Neutrophil (primary cell): ENCODE measurements around the gene SORBS1.

Experiments
- H3K27ac ChIP-seq: fragments of 200-600 bp; sonication (generic); 2 replicates; pipeline ENCODE4 v1.5.1; 2016; ENCODE audit warnings: mild to moderate bottlenecking, moderate library complexity
- H3K27me3 ChIP-seq: fragments of 200-600 bp; sonication (generic); 2 replicates; pipeline ENCODE4 v1.6.0; 2016; ENCODE audit warnings: mild to moderate bottlenecking
- H3K36me3 ChIP-seq: fragments of 200-600 bp; sonication (generic); 2 replicates; pipeline ENCODE4 v1.5.1; 2017
- H3K4me1 ChIP-seq, 2 experiments: fragments of 200-600 bp in 1 of 2; sonication (generic) in 1 of 2; 1 replicate in 1 of 2; 2 replicates in 1 of 2; pipeline versions ENCODE4 v1.5.1 to v1.6.1; 2013 to 2016; ENCODE audit warnings: low read depth in 1 of 2, low read length in 1 of 2, mild to moderate bottlenecking in 1 of 2, moderate library complexity in 1 of 2; ENCODE audit not compliant: control insufficient read depth in 1 of 2, insufficient read depth in 1 of 2
- H3K4me3 ChIP-seq, 2 experiments: fragments of 200-600 bp in 1 of 2; sonication (generic) in 1 of 2; 1 replicate in 1 of 2; 2 replicates in 1 of 2; pipeline ENCODE4 v1.5.1; 2013 to 2016; ENCODE audit warnings: low read depth in 1 of 2, low read length in 1 of 2, mild to moderate bottlenecking in 1 of 2, moderate library complexity in 1 of 2
- H3K9me3 ChIP-seq: fragments of 200-600 bp; sonication (generic); 2 replicates; pipeline ENCODE4 v1.5.1; 2016
- CTCF ChIP-seq: fragments of 200-600 bp; sonication (generic); IDR thresholded peaks from 2 replicates; pipeline ENCODE4 v1.5.1; 2016; ENCODE audit warnings: antibody characterized with exemption

Gene SORBS1

GRCh38 chr10:95503526-95503925 is 57.6 kb downstream of the SORBS1 start:
- no peak for TF ChIP-seq CTCF
- Histone ChIP-seq H3K36me3 (no peaks in the 10 kb centered on the region), H3K27me3 (no peaks in the 10 kb centered on the region), H3K9me3 (no peaks in the 10 kb centered on the region), H3K4me3 (no peak overlapping the region), H3K27ac (no peak overlapping the region), H3K4me1 (no peaks in the 10 kb centered on the region)

- TF ChIP-seq CTCF = no peak
- no peak overlapping the region for H3K4me3 ChIP-seq
- H3K27me3 ChIP-seq = no peaks in the 10 kb centered on the region
- H3K4me1 ChIP-seq = no peaks in the 10 kb centered on the region
- no peaks in the 10 kb centered on the region for H3K36me3 ChIP-seq
- no peaks in the 10 kb centered on the region for H3K9me3 ChIP-seq
- H3K27ac ChIP-seq = no peak overlapping the region
Observed at GRCh38 chr10:95503001-95503400, 58.2 kb downstream of the SORBS1 start.

GRCh38 chr10:95502377-95502776 is 58.8 kb downstream of the SORBS1 start:
- Histone ChIP-seq H3K27ac (no peak overlapping the region), H3K9me3 (no peaks in the 10 kb centered on the region), H3K4me1 (no peaks in the 10 kb centered on the region), H3K27me3 (no peaks in the 10 kb centered on the region), H3K4me3 (no peak overlapping the region), H3K36me3 (no peaks in the 10 kb centered on the region)
- no peak for TF ChIP-seq CTCF

GRCh38 chr10:95501203-95502094 is 59.7 kb downstream of the SORBS1 start:
- Histone ChIP-seq H3K36me3 (no peaks in the 10 kb centered on the region), H3K27me3 (no peaks in the 10 kb centered on the region), H3K4me1 (no peaks in the 10 kb centered on the region), H3K27ac (no peak overlapping the region), H3K9me3 (no peaks in the 10 kb centered on the region), H3K4me3 (no peak overlapping the region)
- no peak for TF ChIP-seq CTCF

GRCh38 chr10:95500649-95501048 is 60.5 kb downstream of the SORBS1 start:
- Histone ChIP-seq H3K36me3 (no peaks in the 10 kb centered on the region), H3K9me3 (no peaks in the 10 kb centered on the region), H3K27ac (no peak overlapping the region), H3K4me1 (no peaks in the 10 kb centered on the region), H3K4me3 (no peak overlapping the region), H3K27me3 (no peaks in the 10 kb centered on the region)
- no peak for TF ChIP-seq CTCF
